Fibroblast of pulmonary artery (primary cell): Measurements from ENCODE around the gene BAIAP3.
A peak's percentile ranks its signal among the peaks of the same experiment; 100 is the strongest.

Experiments
- DNase-seq: peaks from one replicate; pipeline ENCODE4 v3.0.0-alpha.2; 2010; ENCODE audit warnings: low read depth
- H3K4me3 ChIP-seq: replicated peaks from 2 replicates; pipeline ENCODE4 v1.5.1; 2011; ENCODE audit warnings: low read depth, mild to moderate bottlenecking, control low read depth, low read length, moderate library complexity
- CTCF ChIP-seq: IDR thresholded peaks from 2 replicates; pipeline ENCODE4 v1.5.1; 2011; ENCODE audit warnings: mild to moderate bottlenecking, control low read depth, low read length, inconsistent platforms; ENCODE audit errors: missing control alignments

Gene BAIAP3

GRCh38 chr16:1297018-1297696 is 36.3 kb upstream of the BAIAP3 start:
- H3K4me3 ChIP-seq, result no peak overlapping the region
- no peak for TF ChIP-seq CTCF
- DNase-seq, result no peak

GRCh38 chr16:1298406-1298805 is 35.0 kb upstream of the BAIAP3 start:
- H3K4me3 ChIP-seq, result no peak overlapping the region
- no peak for TF ChIP-seq CTCF
- DNase-seq, result no peak

GRCh38 chr16:1299012-1299867 is 34.2 kb upstream of the BAIAP3 start:
- no peak for DNase-seq
- no peak for TF ChIP-seq CTCF
- no peak overlapping the region for H3K4me3 ChIP-seq

GRCh38 chr16:1299868-1300203 is 33.6 kb upstream of the BAIAP3 start:
- DNase-seq, result no peak
- TF ChIP-seq CTCF, result no peak
- no peak overlapping the region for H3K4me3 ChIP-seq

GRCh38 chr16:1300664-1301476 is 32.6 kb upstream of the BAIAP3 start:
- no peak overlapping the region for H3K4me3 ChIP-seq
- TF ChIP-seq CTCF, result peak; percentile 76
- peak; percentile 54 for DNase-seq

- no peak for TF ChIP-seq CTCF
- no peak for DNase-seq
- H3K4me3 ChIP-seq, result no peak overlapping the region
Measured at GRCh38 chr16:1301562-1301961, 31.9 kb upstream of the BAIAP3 start.
